H1 (cell line): ENCODE measurements around the gene CCDC102A. TPM values are rescaled to one million over a fixed set of nuclear protein-coding genes. Genes with fewer than 3 reads are reported as not detected.
A peak's percentile ranks its signal among the peaks of the same experiment; 100 is the strongest.

Source experiments
- CTCF ChIA-PET: fragments of 300-600 bp; sonication (Branson Sonifier 250); formaldehyde crosslinking; loops from one replicate; lab custom pipeline; 2021; ENCODE audit not compliant: partially characterized antibody; lab: Charles Lee
- POLR2A ChIA-PET: fragments of 300-600 bp; sonication (Branson Sonifier 250); formaldehyde crosslinking; loops from one replicate; lab custom pipeline; 2021; ENCODE audit warnings: inconsistent platforms; ENCODE audit not compliant: partially characterized antibody; lab: Charles Lee
- DNase-seq, 2 experiments: peaks; one replicate each; pipeline versions ENCODE4 v3.0.0 to v3.0.0-alpha.2; 2010 to 2022; ENCODE audit warnings: low spot score in 2 of 2, low read depth in 1 of 2, mixed read lengths in 1 of 2
- FAIRE-seq: peaks from 2 replicates; lab custom pipeline; 2011; peaks lifted over from hg19 to GRCh38; lab: Jason Lieb, UNC
- H2AFZ ChIP-seq: 2 replicates; pipeline ENCODE4 v1.8.1; 2012; ENCODE audit warnings: low read length, inconsistent platforms
- H2AK5ac ChIP-seq: 2 replicates; pipeline ENCODE4 v1.6.1; 2013; ENCODE audit warnings: low read depth, low read length
- H2BK120ac ChIP-seq: replicated peaks from 2 replicates; pipeline ENCODE3; 2013; ENCODE audit warnings: low read depth, low read length, inconsistent platforms
- H2BK12ac ChIP-seq: 2 replicates; pipeline ENCODE4 v1.6.1; 2013; ENCODE audit warnings: low read depth, low read length
- H2BK15ac ChIP-seq: 2 replicates; pipeline ENCODE4 v1.6.1; 2013; ENCODE audit warnings: low read length
- H2BK20ac ChIP-seq: 2 replicates; pipeline ENCODE4 v1.6.1; 2013; ENCODE audit warnings: low read length
- H2BK5ac ChIP-seq: 2 replicates; pipeline ENCODE4 v1.6.1; 2013; ENCODE audit warnings: low read depth, low read length
- H3K14ac ChIP-seq: 2 replicates; pipeline ENCODE4 v1.6.1; 2013; ENCODE audit warnings: inconsistent platforms; ENCODE audit not compliant: insufficient read length
- H3K18ac ChIP-seq: 2 replicates; pipeline ENCODE4 v1.6.1; 2013; ENCODE audit warnings: low read length; ENCODE audit errors: extremely low read depth
- H3K23ac ChIP-seq: 2 replicates; pipeline ENCODE4 v1.6.1; 2013; ENCODE audit warnings: inconsistent platforms; ENCODE audit not compliant: insufficient read length
- H3K23me2 ChIP-seq: 2 replicates; pipeline ENCODE4 v1.6.1; 2013; ENCODE audit warnings: low read depth, low read length
- H3K27ac ChIP-seq: 2 replicates; pipeline ENCODE4 v1.6.1; 2011; ENCODE audit warnings: low read depth, low read length, inconsistent platforms
- H3K27me3 ChIP-seq, 4 experiments: replicated peaks in 1 of 4; 1 replicate in 1 of 4; 2 replicates in 3 of 4; pipeline versions ENCODE4 v1.6.1 to v1.8.1; 2011 to 2013; ENCODE audit warnings: low read length in 3 of 4, mild to moderate bottlenecking in 3 of 4, inconsistent platforms in 2 of 4, mixed read lengths in 2 of 4, moderate library complexity in 1 of 4; ENCODE audit not compliant: control insufficient read depth in 3 of 4, insufficient read depth in 3 of 4; ENCODE audit errors: extremely low read depth in 1 of 4
- H3K36me3 ChIP-seq, 4 experiments: 2 replicates each; pipeline versions ENCODE4 v1.6.1 to v1.8.1; 2011 to 2013; ENCODE audit warnings: mild to moderate bottlenecking in 4 of 4, low read length in 3 of 4, moderate library complexity in 2 of 4, control low read depth in 1 of 4, inconsistent platforms in 1 of 4; ENCODE audit not compliant: insufficient read depth in 4 of 4, control insufficient read depth in 2 of 4
- H3K4ac ChIP-seq: replicated peaks from 2 replicates; pipeline ENCODE3; 2013; ENCODE audit warnings: low read length, low read depth, mixed read lengths, inconsistent platforms; ENCODE audit not compliant: insufficient read length
- H3K4me1 ChIP-seq, 4 experiments: replicated peaks in 1 of 4; 1 replicate in 1 of 4; 2 replicates in 3 of 4; pipeline versions ENCODE4 v1.6.1 to v1.8.1; 2011 to 2013; ENCODE audit warnings: low read length in 3 of 4, inconsistent platforms in 2 of 4, mixed read lengths in 1 of 4; ENCODE audit not compliant: insufficient read depth in 4 of 4, control insufficient read depth in 3 of 4
- H3K4me2 ChIP-seq, 2 experiments: 2 replicates each; pipeline versions ENCODE4 v1.6.1 to v1.8.1; 2011 to 2013; ENCODE audit warnings: low read depth in 2 of 2, low read length in 2 of 2, control low read depth in 1 of 2, inconsistent platforms in 1 of 2, mild to moderate bottlenecking in 1 of 2; ENCODE audit not compliant: insufficient read depth in 1 of 2
- H3K4me3 ChIP-seq, 4 experiments: fragments of 200-600, 300-600 bp in 1 of 4; sonication (generic), shearing (Covaris generic), sonication (Bioruptor Twin) in 1 of 4; 2 replicates each; pipeline versions ENCODE4 v1.5.1 to v1.8.1; 2011 to 2016; ENCODE audit warnings: low read length in 4 of 4, low read depth in 3 of 4, control low read depth in 2 of 4, inconsistent platforms in 2 of 4, mild to moderate bottlenecking in 2 of 4, mixed read lengths in 1 of 4, moderate library complexity in 1 of 4; ENCODE audit not compliant: insufficient read depth in 2 of 4; ENCODE audit errors: extremely low read depth in 1 of 4
- H3K56ac ChIP-seq: replicated peaks from 2 replicates; pipeline ENCODE3; 2013; ENCODE audit warnings: low read depth, mild to moderate bottlenecking, mixed read lengths, low read length, inconsistent platforms; ENCODE audit not compliant: insufficient read length
- H3K79me1 ChIP-seq: 2 replicates; pipeline ENCODE4 v1.6.1; 2013; ENCODE audit warnings: low read depth, low read length, control low read depth
- H3K79me2 ChIP-seq, 2 experiments: 2 replicates each; pipeline versions ENCODE4 v1.6.1 to v1.8.1; 2012 to 2013; ENCODE audit warnings: low read length in 2 of 2, mild to moderate bottlenecking in 2 of 2, inconsistent platforms in 1 of 2; ENCODE audit not compliant: insufficient read depth in 2 of 2, control insufficient read depth in 1 of 2
- H3K9ac ChIP-seq, 4 experiments: replicated peaks in 1 of 4; 1 replicate in 1 of 4; 2 replicates in 3 of 4; pipeline versions ENCODE4 v1.6.1 to v1.8.1; 2011 to 2013; ENCODE audit warnings: low read depth in 3 of 4, low read length in 3 of 4, control low read depth in 2 of 4, mild to moderate bottlenecking in 2 of 4, moderate library complexity in 2 of 4, inconsistent platforms in 1 of 4; ENCODE audit errors: extremely low read depth in 1 of 4
- H3K9me3 ChIP-seq, 2 experiments: 2 replicates each; pipeline versions ENCODE4 v1.6.1 to v1.8.1; 2012 to 2013; ENCODE audit warnings: mild to moderate bottlenecking in 2 of 2, moderate library complexity in 2 of 2, control low read depth in 1 of 2, inconsistent platforms in 1 of 2, low read depth in 1 of 2, low read length in 1 of 2, mixed read lengths in 1 of 2; ENCODE audit not compliant: insufficient read depth in 2 of 2
- H4K20me1 ChIP-seq, 2 experiments: replicated peaks in 1 of 2; 2 replicates each; pipeline versions ENCODE3 to v1.8.1; 2011 to 2013; ENCODE audit warnings: inconsistent platforms in 2 of 2, low read length in 2 of 2, mild to moderate bottlenecking in 1 of 2; ENCODE audit not compliant: insufficient read depth in 2 of 2, control insufficient read depth in 1 of 2
- H4K5ac ChIP-seq: 2 replicates; pipeline ENCODE4 v1.6.1; 2013; ENCODE audit warnings: low read length, low read depth, mixed read lengths, inconsistent platforms; ENCODE audit not compliant: insufficient read length
- H4K8ac ChIP-seq: 2 replicates; pipeline ENCODE4 v1.8.0; 2013; ENCODE audit warnings: mild to moderate bottlenecking, moderate library complexity, low read length, inconsistent platforms; ENCODE audit not compliant: insufficient read depth; ENCODE audit errors: extremely low read depth
- H4K91ac ChIP-seq: replicated peaks from 2 replicates; pipeline ENCODE3; 2013; ENCODE audit warnings: low read length, mixed read lengths, inconsistent platforms; ENCODE audit not compliant: insufficient read length
- FOSL1 ChIP-seq: IDR thresholded peaks from 2 replicates; pipeline ENCODE4 v1.6.1; 2011; ENCODE audit warnings: mild to moderate bottlenecking, low read depth, low read length, moderate library complexity; ENCODE audit not compliant: insufficient read depth
- TAF7 ChIP-seq: optimal IDR thresholded peaks from 2 replicates; pipeline ENCODE3; 2011; ENCODE audit warnings: low read depth, mild to moderate bottlenecking, inconsistent platforms, low read length, moderate library complexity, borderline replicate concordance
- WGBS, 2 experiments: shearing (Covaris generic) in 1 of 2; methylation state at CpG; one replicate each; pipeline versions ENCODE4 v1.1.6 to v1.1.7; 2013 to 2015; ENCODE audit warnings: low lambda C conversion rate in 2 of 2, mixed read lengths in 2 of 2, inconsistent platforms in 1 of 2, low coverage in 1 of 2, missing lambda C conversion rate in 1 of 2; ENCODE audit not compliant: insufficient replicate concordance in 2 of 2, insufficient coverage in 1 of 2, insufficient read length in 1 of 2; ENCODE audit errors: extremely low coverage in 1 of 2, missing lambda C conversion rate in 1 of 2; 5-methylcytosine and 5-hydroxymethylcytosine counted together
- polyA plus RNA-seq, 7 experiments: library from polyadenylated mRNA; depleted of rRNA in 3 of 7; stranded (reverse) in 5 of 7; unstranded in 2 of 7; fragments of >200 nt in 5 of 7; fragments of 200-250 nt in 2 of 7; gene quantifications; 1 replicate in 5 of 7; 2 replicates in 1 of 7; 4 replicates in 1 of 7; pipeline versions ENCODE4 v1.2.1 to v1.2.3, GENCODE V29; 2011 to 2013; ENCODE audit warnings: missing spikeins in 2 of 7, mixed read lengths in 2 of 7
- total RNA-seq: library from RNA; stranded (reverse); fragmentation: NEBNext Ultra II Directional; extraction: Animal tissue kit (Norgen Biotek cat#: 25700); gene quantifications from 2 replicates; pipeline ENCODE4 v1.2.1, GENCODE V29; 2021

Gene CCDC102A
- total and polyA plus RNA-seq, 2 of the 8 experiments (the other 6 are each of a cell fraction or from before 2014, with no cell fraction given) = 4.0 to 7.5 TPM

GRCh38 chr16:57563487-57563750, 27.0 kb upstream of the CCDC102A start:
- H3K56ac ChIP-seq = no peak overlapping the region
- H3K18ac ChIP-seq = no peak overlapping the region
- H2AFZ ChIP-seq = no peak overlapping the region
- no peaks in the 10 kb centered on the region for H3K79me1 ChIP-seq
- no peak overlapping the region for H3K4ac ChIP-seq
- no peak overlapping the region for H3K9ac ChIP-seq
- FAIRE-seq = no peak
- H2AK5ac ChIP-seq = no peak overlapping the region
- no peaks in the 10 kb centered on the region for H3K4me1 ChIP-seq
- no peak overlapping the region for H2BK15ac ChIP-seq
- no peak overlapping the region for H3K27ac ChIP-seq
- no peak for TF ChIP-seq TAF7
- TF ChIP-seq FOSL1 = 0 out of 2 replicates have a peak, but pooled peaks have one; percentile 42
- TF ChIP-seq, all 59 proteins: peak for 1
- Histone ChIP-seq H2BK5ac (no peak overlapping the region), H3K27me3 (0 out of 7 replicates have a peak, but pooled peaks cover 0 to under 1% (median 0%) of the 10 kb centered on the region in 4 experiments), H4K91ac (no peak overlapping the region), H3K14ac (no peak overlapping the region), H3K4me2 (no peak overlapping the region), H3K9me3 (peaks cover 8 to 9% of the 10 kb centered on the region in 2 experiments; a peak in 1 of 4 replicates), H2BK120ac (no peak overlapping the region), H4K5ac (no peak overlapping the region), H4K8ac (no peak overlapping the region), H3K4me3 (no peak overlapping the region), H4K20me1 (peaks cover 0 to 3% of the 10 kb centered on the region in 2 experiments), H3K23ac (no peak overlapping the region), H2BK20ac (no peak overlapping the region), H2BK12ac (no peak overlapping the region), H3K23me2 (peaks cover 5% of the 10 kb centered on the region; the same call in 1 of the 2 replicates), H3K79me2 (no peaks in the 10 kb centered on the region), H3K36me3 (peaks cover 0 to 5% (median 3%) of the 10 kb centered on the region in 4 experiments; a peak in 4 of 8 replicates)
- POLR2A ChIA-PET = no interaction called here
- 84% methylated on average over 3 of the region's 3 CpGs; no CpG with 5 or more reads in 1 of the 2 experiments for WGBS, 2 experiments
- no peak for DNase-seq
- CTCF ChIA-PET = interaction anchor here (0.6 to 1.9 kb wide), 8 partner anchors 12 to 159 kb away, joined by 3 to 6 read pairs (median 3); no protein-coding TSS in a partner anchor
